CMK (cell line): ENCODE data around the gene AADACL4.
"Not testable (repeated sequence)": the region's sequence is repeated elsewhere in the genome, so short reads cannot be mapped to it uniquely, and the experiment has no call there.

Experiments
- DNase-seq: peaks from one replicate; pipeline ENCODE4 v3.0.0-alpha.2; 2010; ENCODE audit warnings: low read depth

Gene AADACL4

DNA sequence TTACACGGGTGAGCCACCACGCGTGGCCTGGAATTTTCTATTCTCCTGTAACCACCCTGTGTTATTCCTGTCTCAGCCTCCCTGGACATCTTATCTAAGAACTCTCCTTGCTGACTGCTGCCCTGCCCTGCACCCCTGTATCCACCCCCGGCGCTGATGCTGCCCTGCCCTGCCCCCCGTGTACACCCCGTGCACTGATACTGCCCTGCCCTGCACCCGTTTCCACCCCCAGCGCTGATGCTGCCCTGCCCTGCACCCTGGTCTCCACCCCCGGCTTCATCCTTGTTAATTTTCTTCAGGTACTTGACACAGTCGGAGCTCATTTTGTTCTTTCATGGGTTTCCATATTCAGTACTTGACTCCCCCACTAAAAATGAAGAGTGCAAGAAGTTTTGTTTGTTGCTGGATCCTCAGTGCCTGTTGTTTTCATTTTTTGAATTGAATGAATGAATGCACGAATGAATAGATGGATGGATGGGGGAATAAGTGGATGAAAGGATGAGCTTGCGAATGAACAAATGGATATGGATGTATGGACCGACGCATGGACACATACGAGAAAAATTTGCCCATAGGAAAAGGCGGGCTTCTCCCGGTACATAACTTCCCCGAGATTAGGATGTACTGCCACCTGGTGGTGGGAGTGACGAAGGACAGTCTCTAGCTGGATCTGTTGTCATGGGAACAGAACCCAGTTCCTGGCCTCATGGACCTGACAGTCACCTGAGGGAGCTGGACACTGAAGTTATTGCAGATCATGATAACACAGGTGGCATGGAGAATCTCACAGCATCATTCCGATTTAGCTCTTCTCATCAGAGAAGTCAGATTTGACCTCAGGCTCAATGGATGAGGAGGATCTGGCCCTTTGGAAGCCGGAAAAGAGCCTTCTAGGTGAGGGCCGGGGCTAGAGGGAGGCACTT is 14.9 kb downstream of the AADACL4 start:
- DNase-seq: peak; percentile 66

DNA sequence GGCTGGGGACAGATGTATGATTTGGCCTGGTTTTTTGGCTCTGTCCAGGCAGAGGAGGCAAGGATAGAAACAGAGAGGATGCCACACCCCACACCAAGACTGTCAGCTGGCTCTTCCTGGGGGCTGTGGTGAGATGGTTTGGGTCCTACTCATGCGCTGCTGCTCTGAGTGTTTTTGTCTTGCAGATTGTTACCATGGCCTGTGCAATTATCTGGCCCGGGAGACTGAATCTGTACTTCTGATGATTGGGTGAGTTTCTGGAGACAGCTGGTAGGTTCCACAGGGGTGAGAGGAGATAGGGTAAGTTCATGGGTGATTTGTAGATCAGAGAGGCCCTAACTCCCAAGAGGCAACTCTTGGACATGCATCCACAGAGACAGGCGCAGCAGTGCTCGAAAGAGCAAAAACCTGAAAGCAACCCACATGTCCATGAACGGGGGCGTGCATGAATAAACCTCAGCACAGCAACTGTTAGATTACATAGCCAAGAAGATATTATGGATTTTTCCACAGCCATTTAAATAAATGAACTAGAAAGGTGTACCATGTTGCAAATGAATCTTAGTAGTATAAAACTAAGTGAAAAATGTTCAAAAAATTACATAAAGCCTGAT is 17.8 kb downstream of the AADACL4 start:
- no peak for DNase-seq

DNA sequence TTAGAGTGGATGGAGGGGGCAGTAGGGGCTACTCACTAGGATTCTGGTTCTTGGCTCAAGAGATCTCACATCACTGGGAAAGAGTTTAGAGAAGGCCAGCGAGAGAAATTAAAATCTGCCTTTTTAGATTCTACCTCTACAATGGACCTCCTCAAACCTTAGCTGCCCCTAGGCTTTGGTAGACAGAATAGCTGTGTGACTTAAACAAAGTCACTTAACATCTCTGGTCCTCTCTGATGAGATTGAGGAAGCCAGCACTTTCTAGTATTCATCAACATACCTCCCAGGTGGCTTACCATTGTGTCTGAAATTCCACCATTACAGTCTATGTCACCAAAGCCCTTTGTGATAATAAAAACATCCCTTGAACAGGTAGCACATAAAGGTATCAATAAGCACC is 18.7 kb downstream of the AADACL4 start:
- no peak for DNase-seq

DNA sequence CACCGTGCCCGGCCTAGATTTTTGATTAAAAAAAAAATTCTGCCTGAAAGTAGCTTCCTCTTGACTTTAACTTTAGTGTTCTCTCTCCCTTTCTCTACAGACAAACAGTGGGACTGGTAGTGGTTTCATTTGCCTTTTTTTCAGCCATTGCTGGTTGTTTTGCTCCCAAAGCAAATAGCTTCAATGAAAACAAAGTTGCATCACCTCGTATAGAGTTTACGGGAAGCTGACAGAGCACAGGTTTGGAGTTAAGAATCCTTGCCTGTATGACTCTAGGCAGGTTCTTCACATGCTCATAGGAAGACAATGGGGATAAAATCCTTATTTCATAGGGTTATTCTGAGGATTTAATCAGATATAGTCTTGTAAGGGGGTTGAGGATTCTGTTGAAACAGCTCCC is 21.6 kb downstream of the AADACL4 start:
- DNase-seq: no peak

DNA sequence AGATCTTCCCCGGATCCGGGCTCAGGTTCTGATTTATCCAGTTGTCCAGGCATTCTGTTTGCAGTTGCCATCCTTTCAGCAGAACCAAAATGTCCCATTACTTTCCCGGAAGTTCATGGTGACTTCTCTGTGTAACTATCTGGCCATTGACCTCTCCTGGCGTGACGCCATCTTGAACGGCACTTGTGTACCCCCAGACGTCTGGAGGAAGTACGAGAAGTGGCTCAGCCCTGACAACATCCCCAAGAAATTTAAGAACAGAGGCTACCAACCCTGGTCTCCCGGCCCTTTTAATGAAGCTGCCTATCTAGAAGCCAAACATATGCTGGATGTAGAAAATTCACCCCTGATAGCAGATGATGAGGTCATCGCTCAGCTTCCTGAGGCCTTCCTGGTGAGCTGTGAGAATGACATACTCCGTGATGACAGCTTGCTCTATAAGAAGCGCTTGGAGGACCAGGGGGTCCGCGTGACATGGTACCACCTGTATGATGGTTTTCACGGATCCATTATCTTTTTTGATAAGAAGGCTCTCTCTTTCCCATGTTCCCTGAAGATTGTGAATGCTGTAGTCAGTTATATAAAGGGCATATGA is 22.4 kb downstream of the AADACL4 start:
- DNase-seq: no peak

DNA sequence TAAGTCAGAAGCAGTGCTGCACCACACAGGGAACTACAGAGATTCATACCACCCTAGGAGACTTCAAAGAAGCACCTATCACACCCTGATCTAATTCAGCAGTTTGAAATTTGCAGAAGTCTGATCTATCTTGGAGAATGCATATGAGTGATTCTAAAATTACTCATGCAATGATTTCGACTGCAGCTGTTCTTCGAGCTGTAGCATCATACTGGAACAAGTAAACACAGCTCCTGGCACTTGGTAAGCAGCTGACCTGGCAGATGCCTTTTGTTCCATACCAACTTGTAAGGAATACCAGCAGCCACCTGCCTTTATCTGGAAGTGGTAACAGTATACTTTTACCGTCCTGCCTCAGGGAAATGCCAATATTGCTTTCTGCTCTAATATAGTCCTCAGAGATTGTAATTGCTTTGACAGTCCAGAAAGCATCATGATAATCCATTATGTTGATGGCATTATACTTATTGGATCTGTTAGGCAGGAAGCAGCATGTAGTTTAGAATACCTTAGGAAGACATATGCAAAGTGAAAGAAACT is 25.7 kb downstream of the AADACL4 start:
- no peak for DNase-seq

DNA sequence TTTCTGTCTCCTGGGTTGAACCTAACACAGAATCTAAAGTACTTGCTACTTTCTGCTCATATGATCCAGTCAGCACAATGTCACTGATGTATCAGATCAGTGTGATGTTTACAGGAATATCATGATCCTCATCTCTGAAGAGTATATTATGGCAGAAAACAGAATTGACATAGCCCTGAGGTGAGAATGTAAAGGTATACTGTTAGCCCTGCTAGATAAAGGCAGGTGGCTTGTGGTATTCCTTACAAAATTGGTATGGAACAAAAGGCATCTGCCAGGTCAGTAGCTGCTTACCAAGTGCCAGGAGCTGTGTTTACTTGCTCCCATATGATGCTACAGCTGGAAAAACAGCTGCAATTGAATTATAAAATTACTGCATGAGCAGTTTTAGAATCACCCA is 30.5 kb downstream of the AADACL4 start:
- no peak for DNase-seq

DNA sequence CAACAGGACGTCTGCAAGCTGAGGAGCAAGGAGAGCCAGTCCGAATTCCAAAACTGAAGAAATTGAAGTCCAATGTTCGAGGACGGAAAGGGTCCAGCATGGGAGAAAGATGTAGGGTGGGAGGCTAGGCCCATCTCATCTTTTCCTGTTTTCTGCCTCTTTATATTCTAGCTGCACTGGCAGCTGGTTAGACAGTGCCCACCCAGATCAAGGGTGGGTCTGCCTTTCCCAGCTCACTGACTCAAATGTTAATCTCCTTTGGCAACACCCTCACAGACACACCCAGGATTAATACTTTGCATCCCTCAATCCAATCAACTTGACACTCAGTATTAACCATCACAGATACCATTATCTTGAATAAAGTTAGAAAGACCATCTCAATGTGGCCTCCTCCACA is 32.2 kb downstream of the AADACL4 start:
- DNase-seq: not testable (repeated sequence)

DNA sequence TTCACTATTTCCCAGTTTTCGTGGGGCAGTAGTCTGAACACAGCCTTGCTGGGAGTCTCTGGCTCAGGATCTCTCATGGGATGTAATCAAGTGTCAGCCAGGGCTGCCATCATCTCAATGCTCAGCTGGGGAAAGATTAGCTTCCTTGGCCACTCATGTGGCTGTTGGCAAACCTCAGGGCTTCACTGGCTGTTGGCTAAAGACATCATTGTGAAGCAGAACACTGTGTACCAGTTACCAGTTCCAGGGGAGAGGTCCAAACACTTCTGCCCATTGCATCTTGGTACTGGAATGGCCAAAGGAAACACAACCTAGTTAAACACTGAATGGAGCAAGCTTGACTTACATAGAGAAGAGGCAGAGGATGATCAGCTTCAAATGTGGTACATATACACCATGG is 33.7 kb downstream of the AADACL4 start:
- DNase-seq: no peak

DNA sequence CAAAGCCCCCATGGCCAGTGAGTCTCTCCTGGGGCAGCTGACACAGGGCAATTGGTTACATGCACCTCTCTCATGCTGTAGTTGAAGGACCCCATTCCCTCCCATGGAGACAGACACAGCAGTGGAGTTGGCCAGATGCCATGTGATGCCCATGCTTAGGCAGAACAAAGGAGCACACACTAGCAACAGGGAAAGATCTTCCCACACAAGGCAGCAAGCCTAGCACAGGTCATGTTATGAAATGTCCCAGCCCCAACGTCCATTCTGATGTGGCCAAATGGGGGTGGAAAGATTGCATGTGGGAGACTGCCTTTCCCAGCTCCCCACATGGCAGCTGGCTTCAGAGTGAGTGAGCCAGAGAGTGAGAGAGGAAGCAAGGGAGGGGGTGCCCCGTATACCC is 34.5 kb downstream of the AADACL4 start:
- no peak for DNase-seq

DNA sequence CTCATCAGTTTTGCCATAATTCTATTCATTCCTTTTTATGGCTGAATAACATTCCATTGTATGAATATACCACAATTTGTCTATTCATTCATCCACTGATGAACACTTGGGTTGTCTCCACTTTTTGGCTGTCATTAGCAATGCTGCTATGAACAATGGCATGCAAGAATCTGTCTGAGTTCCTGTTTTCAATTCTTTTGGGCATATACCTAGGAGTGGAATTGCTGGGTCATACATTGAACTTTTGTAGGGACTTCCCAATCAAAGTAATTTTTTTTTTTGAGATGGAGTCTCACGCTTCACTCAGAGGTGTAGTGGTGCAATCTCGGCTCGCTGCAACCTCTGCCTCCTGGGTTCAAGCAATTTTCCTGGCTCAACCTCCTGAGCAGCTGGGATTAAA is 34.9 kb downstream of the AADACL4 start:
- no peak for DNase-seq

DNA sequence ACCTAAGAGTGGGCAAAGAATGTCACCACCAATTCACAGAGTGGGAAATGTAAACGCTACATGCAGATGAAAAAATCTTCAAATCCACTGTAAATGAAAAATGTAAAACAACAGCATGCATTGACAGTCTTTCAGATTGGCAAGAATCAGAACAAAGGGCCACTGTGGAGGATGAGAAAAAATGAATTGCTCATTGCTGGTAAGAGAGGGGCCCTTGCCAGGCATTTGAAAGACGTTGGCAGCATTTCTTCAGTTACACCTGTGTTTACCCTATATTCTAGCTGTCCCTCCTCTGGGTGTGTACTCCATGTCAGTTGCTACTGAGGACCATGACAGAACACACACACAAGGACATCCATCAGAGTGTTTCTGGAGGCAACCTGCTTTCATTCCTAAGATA is 46.3 kb downstream of the AADACL4 start:
- no peak for DNase-seq

DNA sequence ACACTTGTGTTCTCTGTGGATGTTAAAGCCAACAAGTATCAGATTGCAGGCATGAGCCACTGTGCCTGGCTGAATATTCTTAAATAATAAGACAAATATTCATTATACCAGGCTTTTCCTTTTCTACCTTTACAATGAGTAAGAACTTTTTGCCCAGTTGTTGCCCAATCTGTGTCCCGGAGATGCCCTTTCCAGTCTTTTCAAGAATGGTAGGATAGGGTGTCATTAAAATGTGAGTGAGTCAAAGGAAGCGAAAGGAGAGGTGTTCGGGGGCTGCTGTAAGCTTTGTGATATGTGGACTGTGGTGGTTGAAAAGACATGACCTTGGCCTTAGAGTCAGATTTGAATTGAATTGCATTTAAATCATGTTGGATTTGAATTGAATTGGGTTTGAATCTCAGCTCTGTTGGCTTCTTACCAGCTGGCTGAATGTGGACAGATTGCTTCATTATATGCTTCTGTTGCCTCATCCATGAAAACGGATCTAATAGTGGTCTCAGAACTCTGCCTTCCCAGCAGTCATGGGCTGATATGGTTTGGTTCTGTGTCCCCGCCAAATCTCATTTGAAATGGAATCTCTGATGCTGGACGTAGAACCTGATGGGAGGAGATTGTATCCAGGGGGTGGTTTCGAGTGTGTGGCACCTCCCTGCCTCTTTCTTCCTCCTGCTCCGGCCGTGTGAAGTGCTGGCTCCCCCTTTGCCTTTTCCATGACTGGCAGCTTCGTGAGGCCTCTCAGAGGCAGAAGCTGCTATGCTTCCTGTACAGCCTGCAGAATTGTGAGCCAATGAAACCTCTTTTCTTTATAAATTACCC is 49.3 kb downstream of the AADACL4 start:
- no peak for DNase-seq

DNA sequence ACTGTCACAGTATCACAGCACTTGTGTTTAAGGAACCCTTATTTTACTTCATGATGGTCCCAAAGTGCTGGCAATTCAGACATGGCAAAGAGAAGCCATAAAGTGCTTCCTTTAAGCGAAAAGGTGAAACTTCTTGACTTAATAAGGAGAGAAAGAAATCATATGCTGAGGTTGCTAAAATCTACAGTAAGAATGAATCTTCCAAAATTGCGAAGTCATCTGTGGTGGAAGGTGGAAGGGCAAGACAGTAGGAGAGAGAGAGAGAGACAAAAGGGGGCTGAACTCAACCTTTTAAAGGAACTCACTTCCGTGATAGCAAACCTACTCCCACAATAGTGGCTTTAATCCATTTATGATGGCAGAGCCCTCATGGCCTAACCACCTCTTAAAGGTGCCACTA is 52.8 kb downstream of the AADACL4 start:
- DNase-seq: no peak

DNA sequence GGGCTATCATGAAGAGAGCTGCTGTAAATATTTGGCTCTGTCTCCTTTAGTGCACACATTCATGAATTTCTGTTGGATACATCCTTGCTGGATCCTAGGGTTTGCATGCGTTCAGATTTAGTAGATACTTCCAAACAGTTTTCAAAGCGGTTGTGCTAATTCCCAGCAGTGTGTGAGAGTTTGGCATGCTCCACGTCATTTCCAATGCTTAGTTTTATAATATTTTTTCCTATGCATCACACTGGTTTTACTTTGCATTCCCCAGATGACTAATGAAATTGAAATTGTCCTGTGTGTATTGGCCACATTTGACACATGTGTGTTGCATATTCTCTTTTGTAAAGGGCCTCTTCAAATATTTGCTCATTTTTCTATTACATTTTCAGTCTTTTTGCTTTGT is 53.5 kb downstream of the AADACL4 start:
- DNase-seq: no peak

DNA sequence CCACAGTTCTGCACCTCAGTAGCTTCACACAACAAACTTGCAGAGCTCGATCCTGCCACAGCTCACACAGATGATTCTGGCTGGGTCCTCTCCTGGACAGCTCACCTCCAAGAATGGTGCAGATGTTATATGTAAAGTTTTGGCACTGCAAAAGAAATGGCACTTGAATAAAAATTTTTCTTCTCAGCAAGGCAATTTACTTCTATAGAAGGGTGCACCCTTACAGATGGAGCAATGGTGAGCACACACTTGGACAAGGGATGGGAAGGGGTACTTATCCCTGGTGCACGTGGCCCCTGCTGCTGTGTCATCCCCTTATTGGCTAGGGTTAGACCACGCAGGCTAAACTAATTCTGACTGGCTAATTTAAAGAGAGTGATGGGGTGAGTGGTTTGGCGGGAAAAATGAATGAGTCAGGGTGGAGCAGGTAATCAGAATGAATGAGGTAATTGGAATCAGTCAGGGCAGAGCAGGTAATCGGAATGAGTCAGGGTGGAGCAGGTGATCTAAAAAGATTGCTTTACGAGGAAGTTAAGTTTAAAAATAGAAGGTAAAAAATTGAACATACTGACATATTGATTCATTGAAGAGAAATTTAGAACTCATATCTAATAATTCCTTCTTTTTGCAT is 60.1 kb downstream of the AADACL4 start:
- no peak for DNase-seq

DNA sequence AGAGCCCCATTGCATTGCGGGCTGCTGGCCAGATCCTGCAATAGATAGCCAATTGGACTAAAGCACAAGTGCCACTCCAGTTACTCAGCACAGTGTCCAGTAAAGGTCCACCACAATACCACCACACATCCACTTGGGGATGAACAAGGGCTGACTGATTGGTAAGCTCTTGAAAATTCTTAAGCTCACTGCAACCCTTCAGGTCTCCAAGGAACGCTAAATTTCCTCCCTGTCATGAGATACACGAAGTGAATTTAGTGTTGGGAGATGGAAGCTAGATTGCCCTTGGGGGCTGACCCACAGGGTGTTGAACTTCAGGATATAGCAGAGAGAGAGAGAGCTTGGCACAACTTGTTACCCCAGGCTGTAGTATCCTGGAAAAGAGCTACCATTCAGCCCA is 62.2 kb downstream of the AADACL4 start:
- DNase-seq: no peak

DNA sequence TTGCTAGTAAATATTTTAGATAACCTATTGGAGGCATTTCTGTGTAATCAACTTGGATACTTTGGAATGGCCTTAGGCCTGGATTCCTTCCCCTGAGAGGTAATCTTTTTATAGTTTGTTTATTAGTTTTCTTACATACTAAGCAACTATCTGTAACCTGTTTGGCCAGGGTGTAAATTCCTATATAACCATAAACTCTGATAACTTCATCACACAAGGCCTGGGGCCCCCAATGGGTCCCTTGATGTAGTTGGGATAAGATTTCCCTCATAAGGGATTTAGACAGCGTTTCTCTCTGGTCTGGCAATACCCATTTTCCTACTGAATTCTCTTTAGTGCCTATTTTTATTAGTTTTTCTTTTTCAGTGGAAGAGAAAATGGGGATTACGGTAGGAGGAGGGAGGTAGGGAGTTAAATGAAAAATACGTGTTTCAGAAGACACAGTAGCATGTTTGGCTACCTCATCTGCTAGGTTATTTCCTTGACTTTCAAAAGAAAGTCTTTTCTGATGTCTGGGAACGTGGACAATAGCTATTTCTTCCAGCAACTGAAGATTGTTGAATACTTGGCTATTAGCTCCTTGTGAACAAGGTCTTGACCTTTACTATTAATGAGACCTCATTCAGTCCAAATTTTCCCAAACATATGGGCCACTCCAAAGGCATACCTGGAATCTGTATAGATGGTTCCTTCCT is 64.7 kb downstream of the AADACL4 start:
- no peak for DNase-seq

DNA sequence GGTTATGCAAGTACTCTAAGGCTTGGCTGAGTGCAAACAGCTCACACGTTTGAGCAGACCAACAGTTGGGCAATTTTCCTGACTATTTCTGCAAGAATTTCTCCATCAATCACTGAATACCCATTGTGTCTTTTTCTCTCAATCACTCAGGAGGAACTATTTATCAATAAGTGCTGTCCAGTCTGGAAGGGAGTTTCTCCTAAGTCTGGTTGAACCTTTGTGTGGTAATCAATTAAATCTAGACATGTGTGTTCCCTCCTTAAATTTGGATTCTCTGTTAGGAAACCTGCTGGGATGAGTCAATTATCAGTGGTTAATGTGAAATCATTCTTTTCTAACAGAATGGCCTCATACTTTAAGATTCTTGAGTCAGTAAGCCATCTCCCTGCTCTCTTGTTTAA is 65.2 kb downstream of the AADACL4 start:
- no peak for DNase-seq

DNA sequence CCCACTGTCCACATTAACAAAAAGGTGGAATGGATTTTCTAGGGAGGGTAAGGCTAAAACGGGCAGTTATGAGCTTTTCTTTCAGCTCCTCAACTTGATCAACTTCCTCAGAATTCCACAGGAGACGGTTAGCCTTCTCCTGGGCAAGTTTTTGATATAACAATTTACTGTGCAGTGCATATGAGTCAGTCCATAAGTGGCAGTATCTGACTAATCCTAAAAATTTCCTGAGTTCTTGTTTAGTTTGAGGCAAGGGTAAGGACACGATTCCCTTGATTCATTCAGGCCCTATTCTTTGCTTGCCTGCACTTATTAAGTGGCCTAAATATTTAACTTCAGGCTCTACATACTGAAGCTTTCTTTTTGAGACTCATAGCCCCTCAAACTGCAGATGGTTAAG is 65.8 kb downstream of the AADACL4 start:
- DNase-seq: no peak

DNA sequence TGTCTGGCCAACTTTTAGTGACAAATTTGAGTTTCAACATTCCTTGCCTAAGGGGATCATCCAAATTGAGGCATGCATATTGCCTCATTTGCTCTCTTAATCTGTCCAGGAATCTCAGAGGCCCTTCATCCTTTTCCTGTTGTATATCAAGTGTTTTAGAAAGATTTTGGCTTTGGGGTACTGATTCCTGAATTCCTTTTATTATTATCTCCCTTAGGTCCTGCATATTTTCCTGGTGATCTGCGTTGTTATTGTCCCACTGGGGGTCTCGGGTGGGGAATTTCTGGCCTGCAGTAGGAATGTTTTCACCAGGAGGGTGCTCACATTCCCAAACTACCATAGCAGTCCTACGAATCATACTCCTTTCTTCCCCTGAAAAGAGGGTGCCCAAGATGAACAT is 67.7 kb downstream of the AADACL4 start:
- DNase-seq: no peak
